Tibial nerve (tissue), 3 donors: ENCODE measurements around the gene SNCG.

ENCODE experiments used
- CTCF ChIP-seq, 5 experiments: fragments of 200-600 bp in 3 of 5; fragments of 450-650 bp in 2 of 5; sonication (generic) in 3 of 5; IDR thresholded peaks; one replicate each; pipeline ENCODE4 v1.5.1; 2016 to 2019; ENCODE audit warnings: antibody characterized with exemption in 5 of 5, mild to moderate bottlenecking in 3 of 5, moderate library complexity in 2 of 5
- POLR2A ChIP-seq, 2 donors: fragments of 450-650 bp; IDR thresholded peaks; one replicate each; pipeline ENCODE4 v1.6.1; 2017; ENCODE audit warnings: antibody characterized with exemption in 2 of 2, mild to moderate bottlenecking in 2 of 2, moderate library complexity in 2 of 2

- no peak for TF ChIP-seq CTCF (IDR thresholded peaks at IDR 0.05)
- TF ChIP-seq POLR2A (IDR thresholded peaks at IDR 0.05), result no peak
These were observed 8.1 kb upstream of the SNCG start for GRCh38 chr10:86950349-86950748.
